KOPT-K1 (cell line): ENCODE data around the gene GRN.

Source experiments
- H3K27ac ChIP-seq: fragments of 200-600 bp; sonication (generic); 2 replicates; pipeline ENCODE4 v1.5.1; 2016; ENCODE audit warnings: antibody characterized with exemption, mild to moderate bottlenecking, low read depth, low read length; ENCODE audit not compliant: poor library complexity, severe bottlenecking
- H3K36me3 ChIP-seq: fragments of 200-600 bp; sonication (generic); 2 replicates; pipeline ENCODE4 v1.5.1; 2017; ENCODE audit warnings: antibody characterized with exemption, mild to moderate bottlenecking, low read length, moderate library complexity; ENCODE audit not compliant: insufficient read depth
- H3K9me3 ChIP-seq: fragments of 200-600 bp; sonication (generic); 2 replicates; pipeline ENCODE4 v1.5.1; 2017; ENCODE audit warnings: antibody characterized with exemption, low read length, mild to moderate bottlenecking; ENCODE audit not compliant: insufficient read depth, poor library complexity, severe bottlenecking

Gene GRN

DNA sequence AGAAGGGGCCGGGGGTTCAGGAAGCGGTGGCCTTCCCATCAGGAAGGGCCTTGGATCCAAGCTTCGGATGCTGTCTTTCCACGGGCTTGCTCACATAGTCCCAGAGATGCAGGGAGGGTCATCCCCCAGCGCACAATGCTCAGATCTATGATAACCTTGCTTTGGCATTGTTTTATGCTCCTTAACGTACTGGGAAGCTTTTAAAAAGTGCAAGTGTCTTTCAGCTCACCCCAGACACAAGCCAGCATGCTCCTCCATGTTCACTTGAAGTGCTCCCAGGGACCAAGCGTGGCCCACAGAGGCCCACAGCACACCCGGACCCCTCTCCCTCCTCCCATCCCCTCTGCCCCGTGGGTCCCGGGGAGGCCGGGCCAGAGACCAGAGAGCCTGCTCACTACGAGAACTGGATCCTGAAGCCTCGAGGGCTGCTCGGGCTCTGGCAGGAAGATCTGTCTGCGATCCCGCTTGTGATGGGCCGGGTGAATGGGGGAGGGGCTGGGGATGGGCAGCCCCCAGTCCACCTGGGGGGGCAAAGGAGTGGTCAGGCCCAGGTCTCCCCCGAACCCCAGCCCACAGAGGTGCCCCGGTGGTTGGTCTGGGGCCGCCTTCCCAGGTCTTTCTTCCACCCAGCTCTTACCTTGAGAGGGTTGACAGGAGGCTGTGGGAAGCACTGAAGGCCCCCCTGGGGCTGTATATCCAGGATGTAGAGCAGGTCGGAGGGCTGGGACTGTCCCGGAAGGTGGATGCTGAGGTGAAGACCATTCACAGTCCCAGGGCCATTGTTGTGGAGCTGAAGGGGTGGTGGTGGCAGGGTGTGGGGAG is 30.3 kb downstream of the GRN start:
- H3K27ac ChIP-seq: no peak overlapping the region
- H3K36me3 ChIP-seq: no peaks in the 10 kb centered on the region
- H3K9me3 ChIP-seq: no peaks in the 10 kb centered on the region

DNA sequence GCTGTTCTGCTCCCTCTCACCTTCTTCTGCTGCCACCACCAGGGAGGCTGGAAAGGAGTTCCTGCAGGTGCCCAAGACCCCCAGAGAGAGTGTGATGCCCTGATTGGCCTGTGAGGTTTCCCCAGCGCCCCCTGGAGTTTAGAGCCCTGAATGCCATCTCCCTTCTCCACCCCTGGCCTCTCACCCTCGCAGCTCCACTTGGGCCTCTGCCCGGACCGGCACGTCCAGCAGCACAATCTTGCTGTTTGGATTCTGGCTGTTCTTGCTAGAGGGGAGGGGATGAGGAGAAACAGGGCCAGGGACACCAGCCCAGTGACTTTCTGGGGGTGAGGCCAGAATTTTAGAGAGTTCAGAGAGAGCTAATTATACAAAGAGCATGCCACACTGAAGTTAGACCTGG is 31.0 kb downstream of the GRN start:
- no peaks in the 10 kb centered on the region for H3K9me3 ChIP-seq
- H3K27ac ChIP-seq: no peak overlapping the region
- no peaks in the 10 kb centered on the region for H3K36me3 ChIP-seq

DNA sequence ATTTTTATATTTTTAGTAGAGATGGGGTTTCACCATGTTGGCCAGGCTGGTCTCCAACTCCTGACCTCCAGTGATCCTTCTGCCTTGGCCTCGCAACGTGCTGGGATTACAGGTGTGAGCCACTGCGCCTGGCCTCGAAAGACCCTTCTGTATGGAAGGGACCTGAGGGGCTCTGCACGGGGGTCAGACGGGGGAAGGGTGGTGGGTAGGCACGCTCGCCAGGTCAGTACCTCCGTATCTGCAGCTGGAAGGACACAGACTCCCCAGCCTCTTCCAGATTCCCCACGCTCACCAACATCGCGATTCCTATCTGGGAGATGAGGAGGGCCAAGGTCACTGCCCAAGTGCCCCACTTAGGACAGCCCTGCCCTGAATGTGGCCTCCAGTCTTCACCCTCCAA is 31.7 kb downstream of the GRN start:
- H3K9me3 ChIP-seq: no peaks in the 10 kb centered on the region
- no peak overlapping the region for H3K27ac ChIP-seq

DNA sequence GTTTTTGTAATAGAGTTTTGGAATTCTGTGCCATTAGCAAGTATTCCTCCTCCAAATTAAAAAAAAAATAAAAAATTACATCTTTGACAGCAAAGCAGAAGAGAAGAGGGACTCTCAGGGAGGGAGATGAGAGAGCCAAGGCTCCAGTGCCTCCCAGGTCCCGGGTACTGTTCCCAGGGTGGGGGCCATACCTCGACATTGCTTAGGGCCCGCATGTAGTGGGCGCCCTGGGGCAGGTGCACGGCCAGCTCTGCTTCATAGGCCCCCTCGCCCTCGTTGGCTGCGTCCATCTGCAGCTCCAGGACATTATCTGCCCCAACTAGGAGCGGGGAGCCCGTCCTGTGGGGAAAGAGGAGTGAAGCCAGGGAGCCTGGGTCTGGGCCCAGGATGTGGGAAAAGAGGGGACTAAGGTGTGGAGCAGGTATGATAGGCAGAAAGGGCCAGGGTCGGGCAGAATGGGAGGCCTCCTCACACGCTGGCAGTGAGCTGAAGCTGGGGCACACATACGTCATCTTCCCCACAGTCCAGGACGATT is 33.1 kb downstream of the GRN start:
- Histone ChIP-seq H3K27ac (no peak overlapping the region), H3K36me3 (no peaks in the 10 kb centered on the region), H3K9me3 (no peaks in the 10 kb centered on the region)

More for the DNA sequence above, 31.7 kb downstream of the GRN start:
- no peaks in the 10 kb centered on the region for H3K36me3 ChIP-seq

DNA sequence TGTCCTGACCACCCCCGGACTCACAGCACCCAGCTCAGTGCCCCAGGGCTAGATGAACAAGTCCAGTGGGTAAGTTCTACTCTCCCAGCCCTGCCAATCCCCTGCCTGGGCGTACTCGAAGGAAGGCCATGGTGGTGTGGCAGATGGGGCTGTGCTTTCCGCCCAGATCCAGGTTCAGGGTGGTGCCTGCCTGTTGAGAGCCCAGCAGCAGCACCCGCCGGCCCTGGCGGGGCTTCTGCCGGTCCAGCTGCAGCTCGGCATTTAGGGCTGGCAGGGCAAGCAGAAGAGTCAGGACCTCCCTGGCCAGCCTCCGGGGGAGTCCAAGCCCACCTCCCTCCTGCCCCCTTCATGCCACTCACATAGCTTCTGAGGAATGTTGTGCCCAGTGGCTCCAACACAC is 34.8 kb downstream of the GRN start:
- Histone ChIP-seq H3K27ac (no peak overlapping the region), H3K9me3 (no peaks in the 10 kb centered on the region), H3K36me3 (no peaks in the 10 kb centered on the region)

DNA sequence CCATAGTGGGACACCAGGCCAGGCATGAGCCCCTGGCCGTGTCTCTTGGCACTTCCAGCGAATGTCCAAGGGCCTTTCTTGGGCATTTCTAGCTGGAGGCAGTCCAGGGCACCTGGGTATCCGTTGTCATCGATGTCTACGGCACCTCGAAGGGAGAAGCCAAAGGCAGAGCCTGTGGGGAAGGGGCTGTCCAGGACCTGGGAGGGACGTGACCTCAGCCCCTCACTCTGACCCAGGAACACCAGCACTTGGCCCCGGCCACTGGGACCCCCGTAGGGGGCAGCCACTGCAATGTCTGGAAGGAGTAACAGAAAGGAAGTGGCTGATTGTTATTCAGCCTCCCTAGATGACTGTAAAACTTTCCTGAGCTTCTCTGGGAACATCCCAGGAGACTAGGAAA is 35.7 kb downstream of the GRN start:
- H3K36me3 ChIP-seq: no peaks in the 10 kb centered on the region
- H3K27ac ChIP-seq: no peak overlapping the region
- H3K9me3 ChIP-seq: no peaks in the 10 kb centered on the region

DNA sequence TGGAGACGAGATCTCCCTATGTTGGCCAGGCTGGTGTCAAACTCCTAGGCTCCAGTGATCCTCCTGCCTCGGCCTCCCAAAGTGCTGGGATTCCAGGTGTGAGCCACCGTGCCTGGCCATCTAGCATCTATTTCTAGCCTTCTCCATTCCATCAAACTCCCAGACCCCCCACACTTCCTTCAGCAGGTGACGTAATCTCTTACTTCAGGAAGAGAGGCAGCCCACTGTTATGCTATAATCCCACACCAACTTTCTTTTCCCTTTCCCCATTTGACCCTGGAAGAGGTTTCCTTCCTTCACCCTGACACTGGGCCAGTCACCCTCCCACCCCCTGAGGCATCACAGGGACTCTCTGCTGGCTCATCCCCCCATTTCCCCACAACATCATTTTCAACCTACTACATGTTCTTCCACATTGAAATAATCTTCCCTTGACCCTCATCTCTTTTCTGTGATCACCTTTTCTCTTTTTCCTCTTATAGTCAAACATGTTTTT is 36.8 kb downstream of the GRN start:
- H3K36me3 ChIP-seq: no peaks in the 10 kb centered on the region
- H3K27ac ChIP-seq: no peak overlapping the region
- H3K9me3 ChIP-seq: no peaks in the 10 kb centered on the region

DNA sequence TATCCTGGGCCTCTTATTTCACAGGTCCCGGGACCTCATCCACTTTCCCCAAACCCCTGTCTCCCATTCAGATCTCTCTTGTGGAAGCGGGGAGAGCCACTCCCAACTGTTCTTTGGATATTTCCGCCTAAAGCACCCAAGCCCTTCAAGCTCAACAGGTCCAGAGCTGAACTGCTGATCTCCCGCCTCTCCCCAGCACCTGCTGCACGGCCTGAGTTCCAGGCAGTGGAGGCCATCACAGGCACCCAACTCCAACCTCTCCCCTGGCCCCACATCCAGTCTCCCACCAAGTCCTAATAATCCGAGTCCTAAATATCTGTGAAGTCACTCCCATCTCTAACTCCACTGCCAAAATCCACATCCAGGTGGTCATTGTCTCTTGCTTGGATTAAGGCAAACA is 37.8 kb downstream of the GRN start:
- Histone ChIP-seq H3K9me3 (no peaks in the 10 kb centered on the region), H3K27ac (no peak overlapping the region), H3K36me3 (no peaks in the 10 kb centered on the region)

DNA sequence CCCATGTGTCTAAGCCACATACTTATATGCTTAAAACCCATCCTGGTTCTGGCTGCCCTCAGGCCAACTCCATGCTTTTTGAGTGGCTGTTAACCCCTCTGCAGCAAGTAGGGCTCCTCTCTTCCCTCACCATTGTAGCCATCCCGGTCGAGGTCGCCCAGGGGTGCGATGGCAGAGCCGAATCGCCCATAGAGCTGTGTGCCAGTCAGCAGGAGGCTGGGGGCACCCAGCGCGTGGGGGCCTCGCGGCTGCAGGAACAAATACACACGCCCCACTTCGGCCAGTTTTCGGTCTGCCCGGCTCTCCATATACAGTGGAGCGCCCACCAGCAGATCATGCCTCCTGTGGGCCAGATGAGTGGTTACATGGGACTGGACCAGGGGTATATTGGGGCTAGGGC is 38.3 kb downstream of the GRN start:
- Histone ChIP-seq H3K36me3 (no peaks in the 10 kb centered on the region), H3K9me3 (no peaks in the 10 kb centered on the region), H3K27ac (no peak overlapping the region)

DNA sequence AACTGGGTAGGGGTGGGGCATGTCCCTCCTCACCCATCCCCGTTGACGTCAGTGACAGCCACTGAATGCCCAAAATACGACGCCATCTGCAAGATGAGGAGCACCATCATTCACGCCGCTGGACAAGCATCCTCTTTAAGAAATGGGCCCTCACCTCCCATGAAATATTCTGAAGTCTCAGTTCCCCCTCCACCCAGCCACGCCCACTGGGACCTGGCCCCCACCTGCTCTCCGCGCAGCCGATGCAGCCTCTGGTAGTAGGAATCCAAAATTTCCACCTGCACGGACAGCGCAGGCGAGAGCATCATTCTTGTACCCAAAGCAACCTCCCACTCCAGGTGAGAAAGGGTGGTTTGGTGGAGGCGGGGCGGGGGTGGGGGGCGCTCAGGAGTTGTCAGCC is 38.8 kb downstream of the GRN start:
- Histone ChIP-seq H3K27ac (no peak overlapping the region), H3K9me3 (no peaks in the 10 kb centered on the region), H3K36me3 (no peaks in the 10 kb centered on the region)

DNA sequence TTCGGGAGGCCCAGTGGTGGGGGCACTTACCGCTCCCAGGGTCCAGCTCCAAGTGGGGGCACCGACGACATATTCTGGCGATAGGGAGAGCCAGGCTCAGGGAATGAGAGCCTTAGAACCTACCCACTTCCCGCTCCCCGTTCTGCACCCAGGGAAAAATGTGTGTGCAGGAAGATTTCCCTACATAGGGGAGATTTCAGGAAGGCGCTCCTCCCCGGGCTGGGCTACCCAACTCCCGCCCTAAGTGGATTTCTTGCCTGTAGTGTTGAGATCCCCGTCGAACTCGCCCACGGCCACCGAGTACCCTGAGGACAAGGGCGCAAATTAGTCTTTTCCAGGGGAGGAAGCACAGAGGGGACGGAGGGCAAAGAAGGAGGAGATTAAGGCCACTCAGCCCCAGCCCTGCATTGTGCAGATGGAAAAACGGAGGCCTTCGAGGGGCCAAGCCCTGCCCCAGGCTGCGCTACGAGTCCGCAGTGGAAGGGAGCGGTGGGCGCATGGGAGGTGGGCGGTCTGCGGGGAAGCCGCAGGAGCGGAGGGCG is 39.2 kb downstream of the GRN start:
- no peak overlapping the region for H3K27ac ChIP-seq
- H3K9me3 ChIP-seq: no peaks in the 10 kb centered on the region
- no peaks in the 10 kb centered on the region for H3K36me3 ChIP-seq

DNA sequence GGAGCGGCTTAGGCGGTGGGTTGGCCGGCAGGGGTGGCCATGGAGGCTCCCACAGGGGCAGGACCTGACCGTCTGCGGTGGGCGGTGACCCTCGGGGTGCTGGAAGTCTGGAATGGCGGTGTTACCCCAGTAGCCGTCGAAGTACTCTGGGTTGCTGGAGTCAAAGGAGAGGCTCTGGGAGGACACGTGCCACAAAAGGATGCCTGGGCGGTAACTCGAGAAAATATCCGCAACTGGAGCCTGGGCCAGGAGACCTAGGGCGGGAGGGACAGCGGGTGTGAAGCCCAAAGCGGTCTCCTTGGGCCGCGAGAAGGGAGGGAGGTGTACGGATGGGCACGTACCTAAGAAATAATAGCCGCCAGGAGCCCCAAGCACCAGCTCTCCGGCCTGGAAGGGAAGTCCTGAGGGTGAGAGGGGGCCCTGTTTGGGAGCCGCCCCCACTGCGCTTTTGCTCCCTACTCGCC is 39.8 kb downstream of the GRN start:
- no peaks in the 10 kb centered on the region for H3K9me3 ChIP-seq
- no peak overlapping the region for H3K27ac ChIP-seq
- no peaks in the 10 kb centered on the region for H3K36me3 ChIP-seq

DNA sequence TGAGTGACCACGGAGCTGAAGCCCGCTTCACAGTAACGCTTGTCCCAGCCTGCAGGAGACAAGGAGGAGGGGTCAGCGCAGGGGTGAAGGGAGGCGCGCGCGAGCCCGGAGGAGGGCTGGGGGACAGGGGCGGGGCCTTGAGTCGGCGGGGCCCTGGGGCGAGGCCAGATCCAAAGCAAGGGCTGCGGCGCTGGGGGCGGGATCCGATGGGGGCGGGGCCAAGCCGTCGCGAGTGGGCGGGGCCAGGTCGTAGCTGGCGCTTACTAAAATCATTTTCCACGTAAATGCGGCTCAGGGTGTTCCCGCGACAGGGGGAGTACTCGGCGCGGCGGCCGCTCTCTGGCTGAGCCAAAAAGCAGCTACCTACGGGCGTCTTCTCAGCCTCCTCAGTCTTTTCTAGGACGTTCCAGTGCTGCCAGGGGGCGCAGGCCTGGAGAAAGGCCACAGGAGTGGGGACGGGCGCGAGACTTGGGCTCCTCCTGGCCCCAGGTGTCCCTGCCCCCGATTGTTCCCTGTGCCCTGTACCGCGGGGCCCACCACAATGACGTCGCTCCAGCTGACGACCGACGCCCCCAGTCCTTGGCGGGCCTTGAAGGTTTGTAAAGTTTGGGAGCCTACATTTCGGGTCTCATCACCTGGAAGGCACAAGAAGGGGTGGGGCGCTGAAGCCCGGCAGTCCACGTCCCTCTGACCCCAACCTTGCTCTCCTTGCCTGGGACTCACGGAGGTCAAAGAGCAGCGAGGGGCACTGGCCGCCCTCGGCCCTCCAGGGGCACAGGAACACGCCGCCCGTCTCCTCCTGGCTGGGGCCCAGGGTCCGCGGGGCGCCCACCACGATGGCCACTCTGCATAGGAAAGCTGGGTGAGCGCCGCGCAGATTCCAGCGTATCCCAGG is 40.4 kb downstream of the GRN start:
- H3K36me3 ChIP-seq: no peaks in the 10 kb centered on the region
- no peaks in the 10 kb centered on the region for H3K9me3 ChIP-seq
- H3K27ac ChIP-seq: no peak overlapping the region

DNA sequence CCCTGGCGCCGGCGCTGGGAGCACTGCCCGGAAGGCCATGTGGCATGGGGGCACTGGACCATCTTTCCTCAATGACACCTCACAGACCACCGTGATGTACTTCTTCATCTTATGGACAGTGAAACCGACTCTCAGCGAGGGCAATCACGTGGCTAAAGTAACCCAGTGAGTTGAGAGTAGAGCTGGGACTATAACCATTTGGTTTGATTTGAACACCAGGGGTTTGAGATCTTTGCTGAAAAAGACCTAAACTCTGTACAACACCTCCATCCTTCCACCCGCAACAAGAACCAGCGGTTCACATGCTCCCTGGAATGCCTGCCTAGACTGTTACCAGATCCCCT is 41.1 kb downstream of the GRN start:
- Histone ChIP-seq H3K9me3 (no peaks in the 10 kb centered on the region), H3K27ac (no peak overlapping the region), H3K36me3 (no peaks in the 10 kb centered on the region)

DNA sequence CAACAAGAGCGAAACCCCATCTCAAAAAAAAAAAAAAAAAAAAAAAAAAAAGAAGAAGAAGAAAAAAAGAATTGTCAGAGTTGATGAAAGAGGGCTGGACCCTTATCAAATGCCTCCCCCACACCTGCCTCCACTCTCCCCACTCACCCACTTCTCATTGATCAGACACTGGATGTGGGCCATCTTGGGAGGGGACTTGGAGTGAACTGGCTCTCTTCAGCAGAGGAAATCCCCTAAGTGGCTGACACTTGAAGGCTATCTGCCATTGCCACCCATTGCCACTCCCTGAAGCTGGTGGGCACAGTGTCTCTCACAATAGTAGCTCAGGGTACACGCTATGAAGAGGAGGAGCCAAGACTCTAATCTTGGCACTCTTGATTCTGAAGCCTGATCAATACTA is 42.7 kb downstream of the GRN start:
- Histone ChIP-seq H3K36me3 (no peaks in the 10 kb centered on the region), H3K27ac (no peak overlapping the region), H3K9me3 (no peaks in the 10 kb centered on the region)
